Gastrocnemius medialis (tissue), 4 donors: Measurements from ENCODE around the gene TANK. TPM values are rescaled to one million over a fixed set of nuclear protein-coding genes. Genes with fewer than 3 reads are reported as not detected.

Experiments used
- ATAC-seq, 2 donors: fragments of 150-250 bp; one replicate each; pipeline ENCODE4 v1.9.1; 2016
- DNase-seq, 2 donors: peaks; one replicate each; pipeline ENCODE4 v3.0.0-alpha.2; 2019
- H3K27ac ChIP-seq, 4 donors: fragments of 200-600 bp; sonication (generic); 1 replicate in 1 of 4; 2 replicates in 3 of 4; pipeline ENCODE4 v1.5.1; 2016 to 2018; ENCODE audit warnings: mild to moderate bottlenecking in 2 of 4, moderate library complexity in 1 of 4
- H3K27me3 ChIP-seq, 3 donors: fragments of 200-600 bp; sonication (generic) in 2 of 3; 1 replicate in 1 of 3; 2 replicates in 2 of 3; pipeline versions ENCODE4 v1.5.1 to v1.6.0; 2016 to 2019; ENCODE audit warnings: mild to moderate bottlenecking in 1 of 3, moderate library complexity in 1 of 3
- H3K36me3 ChIP-seq, 2 donors: fragments of 200-600 bp; sonication (generic) in 1 of 2; one replicate each; pipeline ENCODE4 v1.5.1; 2017 to 2018
- H3K4me1 ChIP-seq, 2 donors: fragments of 200-600 bp; sonication (generic) in 1 of 2; one replicate each; pipeline ENCODE4 v1.5.1; 2016 to 2017; ENCODE audit warnings: mild to moderate bottlenecking in 2 of 2
- H3K4me3 ChIP-seq, 4 donors: fragments of 200-600 bp; sonication (generic) in 3 of 4; 1 replicate in 1 of 4; 2 replicates in 3 of 4; pipeline ENCODE4 v1.5.1; 2016 to 2019; ENCODE audit warnings: mild to moderate bottlenecking in 2 of 4
- H3K9me3 ChIP-seq, 3 donors: fragments of 200-600 bp; sonication (generic) in 2 of 3; 1 replicate in 1 of 3; 2 replicates in 2 of 3; pipeline ENCODE4 v1.5.1; 2016 to 2019
- POLR2A ChIP-seq, 2 donors: fragments of 450-650 bp; IDR thresholded peaks; one replicate each; pipeline ENCODE4 v1.6.1; 2017; ENCODE audit warnings: antibody characterized with exemption in 2 of 2, mild to moderate bottlenecking in 2 of 2, moderate library complexity in 2 of 2
- in situ Hi-C, 4 donors: fragments of 200-750 bp; cut with MboI; loops; one replicate each; pipeline versions ENCODE4 v1.15.0 to v1.8.0; 2017; ENCODE audit warnings: low sequenced_read_pairs in 4 of 4
- intact Hi-C: fragments of 100-400 bp; cut with DNase I; formaldehyde crosslinking; loops from one replicate; pipeline ENCODE4 v1.15.1; 2023; ENCODE audit warnings: low total_unique reads
- total RNA-seq, 4 donors: library from RNA; depleted of rRNA; stranded (reverse); fragments of >200 nt; gene quantifications; one replicate each; pipeline versions ENCODE4 v1.1.0 to v1.2.3, GENCODE V29; 2016
- TF ChIP-seq, protein P1 (sequence below), 5 experiments: fragments of 450-650 bp in 3 of 5; fragments of 200-600 bp in 2 of 5; sonication (generic) in 2 of 5; IDR thresholded peaks in 4 of 5; conservative IDR thresholded peaks in 1 of 5; 1 replicate in 4 of 5; 2 replicates in 1 of 5; pipeline ENCODE4 v1.5.1; 2016 to 2019; ENCODE audit warnings: antibody characterized with exemption in 5 of 5, mild to moderate bottlenecking in 3 of 5, moderate library complexity in 3 of 5

The TANK gene
- total RNA-seq, 4 donors from 2014 or later = 70.3 to 103 (median 86.0) TPM

DNA sequence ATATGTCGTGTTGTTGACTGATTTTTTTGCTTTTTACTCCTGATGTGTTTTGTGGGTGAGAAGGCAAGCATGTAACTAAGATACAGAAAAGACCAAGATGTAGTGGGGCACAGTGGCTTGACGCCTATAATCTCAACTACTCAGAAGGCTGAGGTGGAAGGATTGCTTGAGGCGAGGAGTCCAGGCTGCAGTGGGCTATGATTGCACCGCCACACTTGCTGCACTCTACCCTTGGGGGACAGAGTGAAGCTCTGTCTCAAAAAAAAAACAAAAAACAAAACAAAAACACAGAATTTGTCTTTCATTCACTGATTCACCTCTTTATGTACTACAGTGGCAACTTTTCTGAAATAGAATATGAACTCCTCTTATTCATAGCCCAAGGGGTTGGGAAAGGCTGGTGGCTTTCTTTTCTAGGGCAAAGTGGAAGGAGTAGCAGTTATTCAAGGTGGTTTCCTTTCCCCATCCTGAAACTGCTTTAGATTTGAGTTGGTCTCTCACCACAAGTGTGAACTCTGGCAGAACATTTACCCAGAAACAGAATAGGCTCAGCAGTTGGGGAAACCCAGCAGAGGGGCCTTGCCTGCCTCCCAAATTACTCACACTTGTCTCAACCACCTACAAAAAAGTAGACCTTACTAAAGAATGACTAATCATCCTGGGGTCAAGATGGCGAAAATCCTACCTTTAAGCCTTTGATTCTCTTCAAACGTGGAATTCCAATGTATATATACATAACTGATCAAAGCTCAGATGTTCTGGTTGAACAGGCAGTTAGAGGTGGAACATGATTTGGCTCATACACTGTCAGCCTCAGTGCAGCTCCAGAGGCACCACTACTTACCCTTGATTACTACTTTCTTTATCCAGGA is 6.5 kb downstream of the TANK start:
- Histone ChIP-seq H3K27ac (no peak overlapping the region), H3K4me3 (no peak overlapping the region), H3K4me1 (peaks cover 60 to 65% of the 10 kb centered on the region in 2 donors), H3K27me3 (no peaks in the 10 kb centered on the region), H3K36me3 (peaks cover 0 to 16% of the 10 kb centered on the region in 2 donors), H3K9me3 (no peaks in the 10 kb centered on the region)
- in situ Hi-C loops = no loop called here
- TF ChIP-seq, protein P1, sequence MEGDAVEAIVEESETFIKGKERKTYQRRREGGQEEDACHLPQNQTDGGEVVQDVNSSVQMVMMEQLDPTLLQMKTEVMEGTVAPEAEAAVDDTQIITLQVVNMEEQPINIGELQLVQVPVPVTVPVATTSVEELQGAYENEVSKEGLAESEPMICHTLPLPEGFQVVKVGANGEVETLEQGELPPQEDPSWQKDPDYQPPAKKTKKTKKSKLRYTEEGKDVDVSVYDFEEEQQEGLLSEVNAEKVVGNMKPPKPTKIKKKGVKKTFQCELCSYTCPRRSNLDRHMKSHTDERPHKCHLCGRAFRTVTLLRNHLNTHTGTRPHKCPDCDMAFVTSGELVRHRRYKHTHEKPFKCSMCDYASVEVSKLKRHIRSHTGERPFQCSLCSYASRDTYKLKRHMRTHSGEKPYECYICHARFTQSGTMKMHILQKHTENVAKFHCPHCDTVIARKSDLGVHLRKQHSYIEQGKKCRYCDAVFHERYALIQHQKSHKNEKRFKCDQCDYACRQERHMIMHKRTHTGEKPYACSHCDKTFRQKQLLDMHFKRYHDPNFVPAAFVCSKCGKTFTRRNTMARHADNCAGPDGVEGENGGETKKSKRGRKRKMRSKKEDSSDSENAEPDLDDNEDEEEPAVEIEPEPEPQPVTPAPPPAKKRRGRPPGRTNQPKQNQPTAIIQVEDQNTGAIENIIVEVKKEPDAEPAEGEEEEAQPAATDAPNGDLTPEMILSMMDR (IDR thresholded peaks at IDR 0.05 in 4 of 5, conservative IDR thresholded peaks at IDR 0.05 in 1 of 5) = no peak
- intact Hi-C loops = no loop called here
- ATAC-seq (no peak), DNase-seq (no peak)

DNA sequence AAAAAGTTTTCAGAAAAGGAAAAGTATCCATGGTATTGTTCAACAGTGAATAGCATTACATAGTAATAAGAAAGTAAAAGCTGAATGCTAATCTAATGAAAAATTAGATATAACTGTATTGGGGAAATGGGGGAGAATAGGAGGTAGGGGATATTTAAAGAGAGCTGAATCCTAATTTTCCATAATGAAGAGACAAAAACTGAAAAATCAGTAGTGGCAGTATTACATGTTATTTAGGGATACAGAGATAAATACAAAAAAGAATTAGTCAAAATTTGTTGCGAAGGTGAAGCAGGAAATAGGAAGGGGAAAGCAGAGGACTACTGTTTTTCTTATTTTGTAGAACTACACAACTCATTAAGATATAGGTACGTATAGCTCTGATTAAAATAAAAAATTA is 9.1 kb downstream of the TANK start:
- DNase-seq = no peak
- TF ChIP-seq, protein P1 (IDR thresholded peaks at IDR 0.05 in 4 of 5, conservative IDR thresholded peaks at IDR 0.05 in 1 of 5) = no peak
- no peak for TF ChIP-seq POLR2A (IDR thresholded peaks at IDR 0.05)
- no peak for ATAC-seq
- intact Hi-C loops = no loop called here
- in situ Hi-C loops = no loop called here
- H3K27ac ChIP-seq = no peak overlapping the region
- no peaks in the 10 kb centered on the region for H3K27me3 ChIP-seq
- H3K9me3 ChIP-seq = no peaks in the 10 kb centered on the region
- no peak overlapping the region for H3K4me3 ChIP-seq
- peaks cover 47 to 52% of the 10 kb centered on the region in 2 donors for H3K4me1 ChIP-seq
- H3K36me3 ChIP-seq = peaks cover 0 to 3% of the 10 kb centered on the region in 2 donors

DNA sequence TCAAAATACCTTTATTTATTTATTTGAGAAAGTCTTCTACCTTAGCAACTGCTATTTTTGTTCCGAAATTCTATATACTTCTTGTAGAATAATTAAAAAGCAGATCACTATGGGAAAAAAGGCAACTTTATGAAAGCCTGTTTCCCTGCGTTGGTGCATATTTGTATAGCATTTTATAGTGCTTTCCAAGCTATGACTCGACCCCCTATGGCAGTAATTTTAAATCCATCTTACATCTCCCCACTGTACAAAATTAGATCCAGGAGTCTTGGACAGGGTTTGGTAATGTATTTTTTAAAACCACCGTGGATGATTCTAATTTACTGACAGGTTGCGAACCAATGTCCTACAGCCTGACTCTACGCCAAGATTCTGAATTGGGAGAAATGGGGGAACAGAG is 10.1 kb downstream of the TANK start:
- TF ChIP-seq, protein P1 (IDR thresholded peaks at IDR 0.05 in 4 of 5, conservative IDR thresholded peaks at IDR 0.05 in 1 of 5) = no peak
- TF ChIP-seq POLR2A (IDR thresholded peaks at IDR 0.05) = no peak
- no peaks in the 10 kb centered on the region for H3K27me3 ChIP-seq
- no peaks in the 10 kb centered on the region for H3K36me3 ChIP-seq
- intact Hi-C loops (no loop called here), in situ Hi-C loops (no loop called here)
- peaks cover 42 to 48% of the 10 kb centered on the region in 2 donors for H3K4me1 ChIP-seq
- ATAC-seq = no peak
- DNase-seq = no peak
- no peak overlapping the region for H3K27ac ChIP-seq
- no peak overlapping the region for H3K4me3 ChIP-seq
- H3K9me3 ChIP-seq = no peaks in the 10 kb centered on the region

DNA sequence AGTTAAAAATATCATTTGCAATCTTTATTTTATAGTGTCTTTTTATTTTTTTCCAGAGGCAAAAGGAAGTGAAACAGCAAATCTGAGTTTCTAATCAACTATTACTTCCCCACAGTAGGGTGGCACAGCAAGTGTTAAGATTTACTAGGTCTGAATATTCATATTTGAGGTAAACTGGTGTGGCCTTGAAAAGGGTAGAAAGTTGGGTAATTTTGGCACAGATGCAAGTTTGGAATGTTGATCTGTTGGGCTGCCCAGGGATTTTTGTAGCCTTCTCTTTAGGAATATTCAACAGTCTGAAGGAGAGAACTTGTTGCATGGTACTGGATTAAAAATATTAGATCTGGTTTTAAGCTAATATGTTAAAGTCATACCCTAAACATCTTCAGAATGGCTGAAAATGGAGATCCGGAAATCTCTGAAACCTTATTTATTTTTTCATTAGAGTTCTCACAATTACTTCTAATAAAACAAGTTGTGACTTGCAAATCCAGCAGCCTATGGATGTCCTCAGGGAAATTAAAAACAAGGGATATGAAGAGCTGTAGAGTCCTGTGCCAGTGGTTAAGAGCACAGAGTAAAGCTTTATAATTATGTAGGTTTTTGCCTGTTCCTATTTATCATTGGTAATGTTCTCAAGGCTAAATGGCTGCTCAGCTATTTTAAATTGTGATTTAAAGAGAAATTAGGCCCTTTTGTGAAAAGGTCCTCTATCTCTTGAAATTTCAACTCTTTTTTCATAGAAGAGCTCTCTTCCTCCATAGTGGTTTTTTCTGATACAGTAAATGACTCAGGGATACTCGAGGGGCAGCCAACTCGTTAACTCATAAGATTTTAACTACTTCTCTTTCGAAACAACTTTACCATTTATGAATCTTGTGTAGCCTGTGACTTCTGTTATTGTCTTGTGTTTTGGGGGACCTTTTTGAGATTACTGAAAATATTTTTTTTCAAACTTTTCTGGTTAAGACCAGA is 11.0 kb downstream of the TANK start:
- ATAC-seq (no peak), DNase-seq (no peak)
- peaks cover 38 to 40% of the 10 kb centered on the region in 2 donors for H3K4me1 ChIP-seq

More for the DNA sequence above, 11.0 kb downstream of the TANK start:
- no peak for TF ChIP-seq POLR2A (IDR thresholded peaks at IDR 0.05)
- TF ChIP-seq, protein P1 (IDR thresholded peaks at IDR 0.05 in 4 of 5, conservative IDR thresholded peaks at IDR 0.05 in 1 of 5) = no peak
- no peaks in the 10 kb centered on the region for H3K36me3 ChIP-seq
- intact Hi-C loops (no loop called here), in situ Hi-C loops (no loop called here)
- no peak overlapping the region for H3K4me3 ChIP-seq
- no peaks in the 10 kb centered on the region for H3K27me3 ChIP-seq
- no peaks in the 10 kb centered on the region for H3K9me3 ChIP-seq
- H3K27ac ChIP-seq = no peak overlapping the region
